HG03280 (cell line): ENCODE data around the gene STAP2.
"Not testable (repeated sequence)": the region's sequence is repeated elsewhere in the genome, so short reads cannot be mapped to it uniquely, and the experiment has no call there.

Source experiments
- ATAC-seq: cut with Tn5 transposase; IDR thresholded peaks from one replicate; pipeline ENCODE4 v1.9.1; 2021; ENCODE audit warnings: mild to moderate bottlenecking, moderate library complexity; ENCODE audit not compliant: unreplicated experiment

Gene STAP2

GRCh38 chr19:4303819-4304537, 34.6 kb downstream of the STAP2 start:
- no peak for ATAC-seq

- ATAC-seq = no peak
These were observed 36.4 kb downstream of the STAP2 start, which contains the start of gene TMIGD2 for GRCh38 chr19:4302243-4302640. TMIGD2 (minus strand) TSS chr19:4302389; CDS start chr19:4302385, 4 bp downstream.

- ATAC-seq = no peak
These were observed 36.9 kb downstream of the STAP2 start for GRCh38 chr19:4301590-4302242.

- ATAC-seq = no peak
These were observed 38.0 kb downstream of the STAP2 start for GRCh38 chr19:4300589-4300988.

- ATAC-seq = no peak
These were observed 39.6 kb downstream of the STAP2 start for GRCh38 chr19:4298810-4299550.

DNA sequence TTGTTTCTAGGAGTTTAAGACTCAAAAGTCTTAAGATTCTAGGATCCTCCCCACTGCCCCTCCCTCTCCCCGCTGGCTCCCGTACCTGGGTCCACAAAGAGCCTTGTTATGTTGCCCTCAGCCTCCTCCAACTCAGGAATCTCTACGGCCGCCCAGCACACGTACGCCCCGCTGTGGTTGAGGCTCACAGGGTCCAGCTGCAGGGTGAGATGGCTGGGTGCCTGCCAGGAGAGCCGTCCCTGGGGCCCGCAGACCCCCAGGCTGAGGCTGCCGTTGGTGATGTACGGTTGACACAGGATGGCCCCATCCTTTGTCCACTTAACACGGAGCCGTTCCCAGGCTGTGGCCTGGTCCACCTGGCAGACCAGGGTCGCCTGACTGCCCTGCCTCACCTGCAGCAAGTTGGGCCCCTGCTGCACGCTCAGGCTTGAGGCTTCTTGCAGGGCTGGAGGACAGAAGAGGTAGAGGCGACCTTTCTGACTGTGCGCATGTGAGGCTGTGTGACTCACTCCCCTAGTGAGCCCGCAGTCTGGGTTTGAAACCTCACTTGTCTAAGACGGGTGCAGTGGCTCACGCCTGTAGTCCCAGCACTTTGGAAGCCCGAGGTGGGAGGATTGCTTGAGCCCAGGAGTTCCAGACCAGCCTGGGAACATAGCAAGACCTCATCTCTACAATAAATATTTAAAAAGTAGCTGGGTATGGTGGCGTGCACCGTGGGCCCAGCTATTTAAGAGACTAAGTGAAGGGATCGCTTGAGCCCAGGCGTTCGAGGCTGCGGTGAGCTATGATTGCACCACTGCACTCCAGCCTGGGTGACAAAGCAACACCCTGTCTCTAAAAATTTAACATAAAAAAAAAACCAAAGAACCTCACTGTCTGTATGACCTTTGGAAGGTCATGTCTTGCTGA, 40.5 kb downstream of the STAP2 start:
- no peak for ATAC-seq

DNA sequence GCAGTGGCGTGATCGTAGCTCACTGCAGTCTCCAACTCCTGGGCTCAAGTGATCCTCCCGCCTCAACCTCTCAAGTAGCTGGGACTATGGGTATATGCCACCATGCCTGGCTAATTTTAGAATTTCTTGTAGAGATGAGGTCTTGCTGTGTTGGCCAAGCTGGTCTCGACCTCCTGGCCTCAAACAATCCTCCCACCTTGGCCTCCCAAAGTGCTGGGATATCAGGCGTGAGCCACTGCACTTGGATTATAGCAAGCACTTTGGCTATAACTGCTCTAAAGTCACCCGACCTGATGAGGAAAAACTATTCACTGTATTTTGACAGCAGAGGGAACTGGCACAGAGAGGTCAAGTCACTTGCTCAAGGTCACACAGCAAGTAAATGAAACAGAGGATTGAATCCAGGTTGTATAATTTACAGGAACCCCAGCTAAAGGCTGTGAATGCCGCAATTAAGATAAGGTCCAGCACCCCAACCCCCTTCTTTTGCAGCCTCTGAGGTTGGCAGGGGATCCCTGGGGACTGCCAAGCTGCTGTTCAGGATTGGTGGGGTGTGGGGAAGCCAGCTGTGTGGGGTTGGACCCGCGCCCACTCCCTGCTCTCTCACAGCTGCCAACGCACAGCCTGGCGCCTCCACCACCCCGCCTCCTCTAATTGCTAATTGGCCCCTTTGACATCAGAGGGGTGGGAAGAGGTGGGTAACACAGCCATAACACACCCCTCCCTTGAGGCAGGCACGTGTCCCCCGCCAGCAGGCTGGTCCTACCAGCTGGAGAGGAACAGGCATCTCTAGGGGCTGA, 42.5 kb downstream of the STAP2 start:
- ATAC-seq = no peak

GRCh38 chr19:4294389-4294788, 44.2 kb downstream of the STAP2 start:
- ATAC-seq = no peak

- ATAC-seq = no peak
These were observed 46.1 kb downstream of the STAP2 start for GRCh38 chr19:4292515-4292914.

- ATAC-seq = no peak
These were observed 47.4 kb downstream of the STAP2 start for GRCh38 chr19:4291184-4291732.

DNA sequence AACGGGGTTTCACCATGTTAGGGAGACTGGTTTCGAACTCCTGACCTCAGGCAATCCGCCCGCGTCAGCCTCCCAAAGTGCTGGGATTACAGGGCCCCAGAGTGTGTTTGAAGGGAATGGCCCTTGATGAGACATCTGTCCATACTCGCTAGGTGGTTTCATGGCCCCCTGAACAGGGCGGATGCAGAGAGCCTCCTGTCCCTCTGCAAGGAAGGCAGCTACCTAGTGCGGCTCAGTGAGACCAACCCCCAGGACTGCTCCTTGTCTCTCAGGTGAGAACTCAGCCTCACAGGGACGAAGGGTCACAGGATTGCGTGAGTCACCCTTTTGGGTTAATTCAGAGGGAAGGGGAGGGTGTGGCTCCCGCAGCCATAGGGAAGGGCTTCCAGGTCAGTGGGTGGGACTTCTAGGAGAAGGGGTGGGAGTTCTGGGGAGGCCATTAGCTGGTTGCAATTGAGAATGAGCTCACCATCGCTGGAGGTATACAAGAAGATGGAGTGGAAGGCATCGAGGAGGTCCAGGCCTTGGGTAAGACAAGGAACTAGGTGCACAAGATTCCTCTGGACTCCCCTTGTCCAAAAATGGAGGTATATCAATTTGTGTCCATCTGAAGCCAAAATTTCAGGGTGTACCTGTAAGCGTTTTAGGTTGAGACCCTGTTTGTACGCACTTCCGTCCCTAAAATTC, 50.4 kb downstream of the STAP2 start:
- ATAC-seq = no peak

DNA sequence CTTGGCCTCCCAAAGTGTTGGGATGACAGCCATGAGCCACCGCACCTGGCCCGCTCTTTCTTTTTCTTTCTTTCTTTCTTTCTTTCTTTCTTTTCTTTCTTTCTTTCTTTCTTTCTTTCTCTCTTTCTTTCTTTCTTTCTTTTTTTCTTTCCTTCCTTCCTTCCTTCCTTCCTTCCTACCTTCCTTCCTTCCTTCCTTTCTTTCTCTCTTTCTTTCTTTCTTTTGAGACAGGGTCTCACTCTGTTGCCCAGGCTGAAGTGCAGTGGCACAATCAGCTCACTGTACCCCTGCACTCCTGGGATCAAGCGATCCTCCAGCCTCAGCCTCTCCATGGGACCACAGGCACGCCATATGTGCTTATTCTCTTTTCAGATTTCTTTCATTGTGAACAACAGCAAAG, 52.5 kb downstream of the STAP2 start:
- ATAC-seq = not testable (repeated sequence)

DNA sequence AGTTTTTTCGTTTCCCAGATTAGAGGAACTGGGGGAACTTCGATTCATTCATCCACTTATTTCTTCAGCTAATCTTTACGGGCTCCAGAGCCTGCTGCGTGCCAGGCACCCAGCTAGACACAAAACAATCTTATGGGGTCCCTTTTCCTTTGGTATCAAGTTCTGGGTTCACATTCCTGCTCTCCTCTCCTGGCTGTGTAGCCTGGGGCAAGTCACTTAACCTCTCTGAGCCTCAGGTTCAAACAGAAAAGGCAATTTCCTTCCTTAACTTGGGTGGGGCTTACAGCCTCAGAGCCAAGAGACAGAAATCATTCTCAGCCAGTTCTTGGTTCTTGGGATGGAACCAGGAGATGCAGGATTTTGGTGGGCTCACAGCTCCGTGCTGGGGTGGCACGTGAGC, 53.7 kb downstream of the STAP2 start:
- ATAC-seq = no peak

- no peak for ATAC-seq
These were observed 54.3 kb downstream of the STAP2 start for GRCh38 chr19:4284176-4284958.

GRCh38 chr19:4279530-4280422, 58.9 kb downstream of the STAP2 start:
- no peak for ATAC-seq

DNA sequence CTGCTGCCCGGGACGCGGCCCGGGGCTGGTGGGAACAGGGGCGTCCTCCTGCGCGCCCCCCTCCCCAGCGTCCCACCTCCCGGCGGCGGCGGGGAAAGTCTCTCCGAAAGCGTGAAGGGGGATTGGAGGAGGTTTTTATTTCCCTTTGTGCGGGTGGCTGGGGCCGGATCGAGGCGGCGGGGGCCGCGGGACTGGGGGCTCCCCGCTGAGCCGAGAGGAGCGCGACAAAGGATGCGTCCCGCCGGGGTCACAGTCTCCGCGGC, 59.4 kb downstream of the STAP2 start:
- no peak for ATAC-seq

DNA sequence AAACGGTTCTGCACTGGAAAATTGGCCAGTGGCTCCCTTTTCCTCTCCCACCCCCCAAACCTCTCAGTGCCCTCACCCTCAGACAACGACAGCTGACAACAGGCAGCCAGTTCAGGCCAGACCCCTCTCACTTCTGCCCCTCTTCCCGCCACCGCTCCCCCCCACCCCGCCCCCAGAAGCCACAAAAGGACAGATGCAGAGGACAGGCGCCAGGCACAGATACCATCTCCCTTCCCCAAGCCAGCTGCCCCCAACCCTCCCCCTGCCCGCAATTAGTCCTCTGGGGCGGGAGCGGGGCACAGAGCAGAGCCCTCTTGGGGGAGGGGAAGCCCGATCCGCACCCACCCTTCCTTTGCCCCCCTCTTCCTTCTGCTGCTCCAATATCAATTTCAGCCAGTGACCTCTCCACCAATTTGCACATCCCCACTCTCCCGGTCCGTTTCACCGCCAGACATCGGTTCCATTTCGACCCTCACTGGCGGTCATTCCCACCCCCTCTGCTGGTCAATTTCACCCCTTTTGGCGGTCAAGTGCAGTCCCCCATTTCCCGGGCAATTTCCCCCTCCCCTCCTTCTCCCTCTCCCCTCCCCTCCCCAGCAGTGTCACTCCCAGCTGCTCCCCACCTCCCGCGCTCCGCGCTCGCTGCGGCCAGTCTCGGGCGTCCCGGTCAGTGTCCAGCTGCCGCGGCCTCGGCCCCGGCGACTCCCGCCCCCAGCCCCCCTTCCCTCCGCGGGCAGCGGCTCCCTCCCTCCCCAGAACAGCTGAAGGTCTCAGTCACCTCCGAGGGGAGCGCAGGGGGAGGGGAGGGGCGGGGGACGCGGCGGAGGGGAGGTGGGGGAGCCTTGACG, 60.0 kb downstream of the STAP2 start, which contains the start of gene SHD:
TSS of gene SHD (plus strand) at position 848 of the 848 bp plus-strand sequence. CDS start 798 bp downstream, outside the sequence.
- ATAC-seq = no peak
